Embryonic facial prominence (tissue), 1 donor: ENCODE data around the gene MYO5B.

ENCODE experiments used
- DNase-seq: peaks from one replicate; pipeline ENCODE4 v3.0.0-alpha.2; 2016; ENCODE audit errors: extremely low spot score

MYO5B gene

DNA sequence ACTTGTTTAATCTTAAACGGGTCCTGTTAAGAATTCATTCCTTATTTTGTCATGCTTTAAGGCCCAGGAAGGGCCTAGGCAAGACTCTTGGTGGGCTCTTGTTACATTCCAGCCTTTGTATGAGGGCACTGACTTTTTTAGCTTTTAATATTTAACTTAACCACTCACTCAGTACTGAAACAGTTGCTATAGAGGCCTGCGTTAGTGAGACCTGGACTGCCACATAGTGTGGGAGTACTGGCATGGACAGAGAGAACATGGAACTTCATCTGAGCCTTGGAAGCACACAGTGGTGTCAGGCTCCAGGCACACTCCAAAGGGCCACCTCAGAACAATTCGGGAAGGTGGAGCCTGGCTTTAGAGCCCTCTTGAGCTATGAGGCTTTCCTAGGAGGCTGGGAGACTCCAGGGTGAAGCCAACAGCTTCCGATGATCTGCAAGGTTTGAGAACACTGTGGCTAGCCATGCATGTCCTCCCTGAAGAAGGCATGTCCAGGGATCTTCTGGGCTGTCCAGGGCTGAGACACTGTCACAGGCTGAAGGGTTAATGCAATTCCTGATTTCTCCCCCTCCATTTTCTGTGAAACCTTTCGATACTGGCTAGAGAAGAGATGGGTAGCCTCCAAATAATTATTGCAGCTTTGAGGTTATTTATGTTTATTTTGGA lies 226.2 kb downstream of the MYO5B start:
- DNase-seq: no peak

- DNase-seq: no peak
Observed at GRCh38 chr18:49967636-49968313, 227.2 kb downstream of the MYO5B start.

DNA sequence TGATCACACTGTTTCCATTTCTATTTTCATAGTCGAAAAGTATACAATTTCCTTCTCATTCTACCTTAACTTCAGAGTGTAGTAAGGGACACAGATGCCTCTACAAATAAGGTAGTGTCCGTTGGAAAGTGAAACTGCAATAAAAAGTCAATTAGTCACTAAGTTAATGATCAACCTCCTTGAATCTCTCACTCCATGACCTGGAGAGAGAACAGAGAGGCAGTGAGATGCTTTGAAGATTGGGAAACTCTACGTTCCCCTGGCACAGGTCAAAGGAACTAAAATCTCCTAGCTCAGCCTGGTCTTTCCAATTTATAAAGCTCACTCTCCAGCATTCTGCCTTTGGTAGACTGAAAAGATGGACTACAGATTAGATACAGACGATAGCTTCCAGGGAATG lies 227.8 kb downstream of the MYO5B start:
- DNase-seq: no peak

DNA sequence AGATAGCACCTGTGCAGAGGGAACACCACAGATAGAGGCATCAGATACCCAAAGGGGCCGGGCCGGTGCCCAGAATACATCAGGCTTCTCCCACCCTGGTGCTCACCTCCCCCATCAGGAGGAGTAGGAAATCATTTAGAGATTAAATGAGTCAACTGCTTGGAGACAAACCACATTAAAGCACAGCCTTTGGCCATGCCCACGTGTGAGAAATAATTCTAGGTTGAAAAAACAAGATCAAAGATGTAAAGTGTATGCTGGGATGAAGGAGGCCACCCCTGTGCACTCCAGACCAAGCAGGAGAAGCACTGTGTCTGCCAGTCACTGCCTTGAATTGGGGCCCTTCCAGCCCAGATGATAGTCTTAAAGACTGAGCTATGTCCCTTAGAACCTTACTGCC lies 228.9 kb downstream of the MYO5B start:
- DNase-seq: no peak

GRCh38 chr18:49963217-49963616 lies 231.7 kb downstream of the MYO5B start:
- DNase-seq: no peak

DNA sequence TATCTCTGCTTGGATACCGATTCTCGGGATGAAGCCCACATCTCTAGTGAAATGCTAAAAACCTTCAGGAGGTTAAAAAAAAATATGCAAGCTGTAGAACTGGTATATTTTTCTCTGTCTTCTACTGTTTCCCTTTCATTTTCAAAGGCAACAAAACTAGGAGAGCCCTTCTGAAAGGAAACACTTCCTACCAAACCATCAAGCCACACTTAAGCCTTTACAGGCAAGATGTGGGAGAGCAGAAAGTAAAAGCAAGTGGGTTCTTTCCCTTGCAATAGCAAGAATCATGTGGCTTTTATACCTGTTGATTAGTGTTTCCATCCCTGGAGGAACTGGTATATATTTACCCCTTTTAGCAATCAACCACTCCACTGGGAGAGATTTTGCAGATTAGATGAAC lies 233.7 kb downstream of the MYO5B start:
- no peak for DNase-seq

GRCh38 chr18:49960376-49960775 lies 234.6 kb downstream of the MYO5B start:
- DNase-seq: no peak

DNA sequence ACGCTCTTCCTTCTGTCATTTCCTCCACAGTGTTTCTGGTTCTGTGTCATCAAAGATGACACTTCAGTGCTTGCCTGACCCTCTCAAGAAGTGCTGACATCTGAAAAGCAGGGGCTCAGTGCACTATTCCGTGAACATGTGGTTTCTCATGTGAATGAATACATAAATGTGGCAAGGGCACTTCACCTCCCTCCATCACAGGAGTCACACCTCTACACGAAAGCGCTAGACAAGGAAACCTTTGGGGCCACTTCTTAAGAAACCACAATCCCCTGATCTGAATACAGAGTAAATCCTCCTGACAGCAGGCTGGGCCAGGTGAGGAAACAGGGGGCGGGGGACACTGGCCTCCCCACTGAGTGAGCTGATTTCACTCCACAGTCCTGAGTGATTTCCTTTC lies 235.8 kb downstream of the MYO5B start:
- no peak for DNase-seq

DNA sequence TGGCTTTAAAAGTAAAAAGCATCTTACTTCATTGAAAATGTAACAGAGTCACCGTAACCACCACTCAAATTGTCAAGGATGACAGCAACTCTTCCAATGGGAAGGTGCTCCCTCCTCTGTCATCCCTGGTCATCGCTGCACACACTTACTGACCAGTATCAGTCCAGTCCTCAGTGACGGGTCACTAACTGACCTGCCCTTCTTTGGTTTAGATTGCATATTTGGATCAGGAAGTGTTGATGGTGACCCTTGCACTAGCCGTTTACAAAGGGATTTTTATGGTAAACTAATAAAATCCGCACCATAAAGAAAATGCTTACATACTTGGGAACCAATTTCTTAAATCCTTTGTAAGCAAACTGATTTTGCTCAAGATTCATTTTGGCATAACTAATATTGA lies 239.7 kb downstream of the MYO5B start:
- no peak for DNase-seq

GRCh38 chr18:49953391-49953790 lies 241.6 kb downstream of the MYO5B start:
- no peak for DNase-seq

DNA sequence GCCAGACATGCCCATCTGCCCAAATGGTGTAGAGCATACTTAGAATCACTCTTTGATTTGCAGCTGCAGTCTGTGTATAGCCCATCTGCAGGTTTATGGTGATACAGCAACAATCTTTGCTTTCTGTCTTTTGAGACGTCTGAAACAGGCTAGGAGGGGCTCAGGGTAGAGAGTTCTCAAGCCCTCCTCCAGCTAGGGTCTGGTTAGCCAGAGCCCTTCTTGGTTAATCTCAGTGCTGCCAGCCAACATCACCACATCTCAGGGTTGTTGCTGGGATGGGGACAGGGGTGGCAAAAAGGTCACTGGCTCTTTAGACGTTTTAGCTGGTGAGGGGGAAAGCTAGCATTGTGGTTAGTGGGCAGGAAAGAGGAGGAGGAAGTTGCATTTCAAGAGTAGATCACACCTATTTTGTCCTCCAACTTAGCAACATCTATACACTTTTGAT lies 245.0 kb downstream of the MYO5B start:
- DNase-seq: no peak

GRCh38 chr18:49948975-49949374 lies 246.0 kb downstream of the MYO5B start:
- DNase-seq: no peak

DNA sequence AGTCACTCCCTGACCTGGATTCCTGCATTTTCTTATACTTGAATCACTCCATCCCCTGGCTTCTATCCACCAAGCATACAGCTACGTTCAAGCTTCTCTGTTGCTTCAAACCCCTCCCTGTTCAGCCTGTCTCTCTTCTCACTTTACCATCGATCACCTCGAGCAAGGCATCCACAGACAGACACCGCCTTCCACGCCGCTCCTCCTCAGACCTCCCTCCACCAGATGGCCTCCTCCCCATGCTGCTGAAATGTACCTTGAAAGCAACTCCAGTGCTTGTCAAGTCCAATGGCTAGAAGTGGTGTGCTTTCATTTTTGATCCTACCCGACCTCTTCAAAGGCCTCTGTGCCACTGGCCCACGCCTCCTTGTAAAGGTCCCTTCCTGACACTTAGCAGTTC lies 250.3 kb downstream of the MYO5B start:
- no peak for DNase-seq

- no peak for DNase-seq
Observed at GRCh38 chr18:49936821-49937220, 258.1 kb downstream of the MYO5B start.

- DNase-seq: no peak
Observed at GRCh38 chr18:49935215-49935614, 259.7 kb downstream of the MYO5B start.

- DNase-seq: no peak
Observed at GRCh38 chr18:49934457-49934856, 260.5 kb downstream of the MYO5B start.

DNA sequence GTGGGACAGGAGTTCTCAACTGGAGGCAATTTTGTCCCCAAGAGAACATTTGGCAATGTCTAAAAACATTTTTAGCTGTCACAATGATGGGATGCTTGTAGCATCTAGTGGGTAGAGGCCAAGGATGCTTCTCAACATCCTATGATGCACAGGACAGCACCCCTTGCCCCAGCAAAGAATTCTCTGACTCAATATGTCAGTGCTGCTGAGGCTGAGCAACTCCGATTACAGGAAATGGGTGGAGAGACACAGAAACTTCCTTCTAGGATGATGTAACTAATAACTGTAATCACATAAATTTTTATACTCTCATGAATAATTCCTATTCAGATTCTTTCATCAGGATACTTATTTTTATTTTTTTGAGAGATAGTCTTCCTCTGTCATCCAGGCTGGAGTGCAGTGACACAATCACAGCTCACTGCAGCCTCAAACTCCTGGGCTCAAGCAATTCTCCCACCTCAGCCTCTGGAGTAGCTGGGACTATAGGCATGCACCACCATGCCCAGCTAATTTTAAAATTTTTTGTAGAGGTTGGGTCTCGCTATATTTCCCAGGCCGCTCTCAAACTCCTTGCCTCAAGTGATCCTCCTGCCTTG lies 261.3 kb downstream of the MYO5B start:
- no peak for DNase-seq

DNA sequence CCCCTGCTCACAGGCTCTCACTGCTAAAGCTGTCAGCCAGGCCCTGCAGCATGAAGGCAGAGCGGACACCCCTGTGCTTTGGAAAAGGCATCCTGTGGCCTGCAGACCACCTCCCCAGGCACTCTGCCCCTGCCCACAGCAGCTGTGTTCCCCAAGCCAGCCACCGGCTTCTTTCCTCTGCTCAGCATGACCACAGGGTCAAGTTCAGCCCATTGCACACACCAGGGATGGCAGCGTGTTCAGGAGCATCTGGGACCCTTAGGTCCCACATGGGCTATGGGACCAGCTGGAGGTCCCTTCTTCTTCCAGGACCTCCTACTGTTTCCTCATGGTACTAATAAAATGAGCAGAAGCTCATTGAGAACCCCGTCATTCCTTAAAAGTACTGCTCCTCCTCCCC lies 263.2 kb downstream of the MYO5B start:
- DNase-seq: no peak

DNA sequence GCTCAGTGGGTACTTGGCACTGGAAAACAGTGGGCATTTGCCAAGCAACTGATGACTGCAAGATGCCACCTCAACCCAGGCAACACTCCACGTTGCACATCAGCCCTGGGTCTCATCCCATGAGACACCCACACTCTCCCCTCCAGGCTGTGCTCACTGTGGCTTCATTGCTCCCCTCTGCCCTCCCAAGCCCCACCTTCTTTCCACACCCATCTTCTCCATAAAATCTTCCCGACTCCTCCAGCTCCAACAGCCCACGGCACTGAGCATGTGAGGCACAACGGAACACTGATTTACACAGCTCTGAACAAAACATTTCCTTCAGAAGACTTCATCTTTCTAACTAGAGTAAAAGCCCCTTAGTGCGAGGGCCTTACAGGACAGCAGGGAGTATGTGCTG lies 263.8 kb downstream of the MYO5B start:
- no peak for DNase-seq

DNA sequence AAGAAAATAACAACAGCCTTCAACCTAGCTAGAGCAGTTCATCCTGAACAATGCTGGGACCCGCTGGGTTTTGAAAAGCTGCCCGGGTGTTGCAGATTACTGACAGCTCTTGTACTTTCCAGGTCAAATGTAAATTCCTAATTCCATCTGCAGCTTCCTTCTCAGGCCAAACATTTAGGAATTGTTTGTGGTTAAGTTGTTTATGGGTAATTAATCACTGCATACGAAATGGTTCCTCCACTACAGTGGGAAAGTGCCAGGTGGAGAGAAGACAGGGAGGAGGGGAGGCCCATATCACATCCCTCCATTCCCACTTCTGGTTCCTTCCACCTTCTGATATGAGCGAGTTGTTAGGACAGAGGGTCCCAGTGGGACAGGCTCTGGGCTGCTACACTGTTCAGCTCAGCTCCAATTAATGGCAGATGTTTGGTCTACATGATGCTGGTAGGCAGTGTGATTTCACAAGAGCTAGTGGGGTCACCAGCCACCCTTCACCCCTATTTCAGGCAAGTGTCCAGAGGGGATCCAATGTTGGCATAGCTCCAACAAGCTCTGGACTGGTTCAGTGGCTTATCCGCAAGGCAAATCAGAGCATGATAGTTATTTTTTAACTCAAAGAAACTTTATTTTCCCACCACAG lies 268.7 kb downstream of the MYO5B start:
- no peak for DNase-seq

DNA sequence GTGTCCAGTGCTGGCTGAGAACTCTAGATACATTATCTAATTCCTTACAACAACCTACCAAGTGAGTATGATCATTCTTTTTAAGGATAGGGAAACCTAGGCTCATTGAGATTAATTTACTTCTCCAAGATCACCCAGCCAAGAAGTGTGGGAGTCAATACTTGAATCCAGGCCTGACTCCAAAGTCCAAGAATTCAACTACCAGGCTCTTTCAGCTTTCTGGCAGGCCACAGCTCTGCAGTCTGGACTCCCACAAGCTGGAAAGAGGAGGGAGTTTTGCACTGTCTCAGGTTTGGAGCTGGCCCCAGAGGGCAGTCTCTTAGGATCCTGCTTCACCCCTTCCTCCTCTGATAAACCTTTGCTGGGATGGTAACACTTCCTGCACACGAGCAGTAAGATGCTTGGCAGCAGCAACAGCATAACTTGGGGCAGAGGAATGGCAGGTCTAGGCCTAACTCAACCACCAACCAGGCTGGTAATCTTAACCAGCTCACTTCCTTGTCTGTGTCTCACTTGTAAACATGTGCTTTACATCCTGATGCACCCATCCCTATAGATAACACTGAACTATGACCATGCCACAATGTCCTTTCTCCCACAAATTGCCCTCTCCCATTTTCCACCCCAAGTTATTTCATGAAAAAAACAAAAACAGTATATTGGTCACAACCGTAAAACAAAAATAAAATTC lies 270.5 kb downstream of the MYO5B start:
- DNase-seq: no peak

DNA sequence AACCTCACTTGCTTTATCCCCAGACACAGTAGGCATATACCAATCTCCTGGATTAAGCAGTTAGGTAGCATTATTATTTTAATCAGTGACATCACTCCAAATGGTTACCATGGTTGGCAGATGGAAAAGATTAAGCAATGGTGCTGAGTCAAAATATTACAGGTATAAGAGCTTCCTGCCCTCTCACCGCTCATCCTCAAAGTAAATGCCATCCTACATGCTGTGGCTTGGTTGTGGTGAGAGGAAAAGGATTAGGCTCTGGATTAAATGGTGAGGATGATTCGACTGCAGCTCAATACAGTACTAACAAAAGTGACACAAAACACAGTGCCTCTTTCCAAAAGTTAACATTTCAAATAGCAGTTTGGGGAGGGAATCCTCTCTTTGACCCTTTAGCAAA lies 272.7 kb downstream of the MYO5B start:
- no peak for DNase-seq
